ENCODE results near the gene HTN3.
"Not testable (repeated sequence)": the region's sequence is repeated elsewhere in the genome, so short reads cannot be mapped to it uniquely, and the experiment has no call there.

HTN3 gene

GRCh38 chr4:70028159-70028558 is at the start of gene HTN3:
Gene HTN3, plus strand, starts transcription at chr4:70028459. Its CDS starts 2,282 bp downstream, at chr4:70030741.
- not testable (repeated sequence) for DNase-seq (ENCODE audit: low spot score)

DNA sequence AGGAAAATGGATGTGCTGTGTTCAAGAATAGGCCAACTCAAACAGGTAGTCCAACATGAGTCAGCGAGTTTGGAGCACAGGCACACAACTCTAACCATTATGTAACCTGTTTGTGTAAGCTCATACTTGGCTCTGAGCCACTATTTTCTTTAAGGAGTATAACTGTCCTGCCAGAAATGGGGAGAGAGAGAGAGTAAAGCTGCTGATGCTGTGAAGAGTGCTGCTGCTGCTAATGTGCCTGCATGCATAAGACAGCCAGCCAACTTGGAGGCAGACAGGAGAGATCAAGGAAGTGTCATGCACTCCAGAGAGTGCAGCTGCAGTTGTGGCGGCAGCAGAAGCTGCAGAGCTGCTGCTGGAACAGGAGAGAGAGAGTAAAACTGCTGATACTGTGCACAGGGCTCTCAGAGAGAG is 44.2 kb upstream of the HTN3 start:
- peak; percentile 2 for DNase-seq (ENCODE audit: low spot score)

DNA sequence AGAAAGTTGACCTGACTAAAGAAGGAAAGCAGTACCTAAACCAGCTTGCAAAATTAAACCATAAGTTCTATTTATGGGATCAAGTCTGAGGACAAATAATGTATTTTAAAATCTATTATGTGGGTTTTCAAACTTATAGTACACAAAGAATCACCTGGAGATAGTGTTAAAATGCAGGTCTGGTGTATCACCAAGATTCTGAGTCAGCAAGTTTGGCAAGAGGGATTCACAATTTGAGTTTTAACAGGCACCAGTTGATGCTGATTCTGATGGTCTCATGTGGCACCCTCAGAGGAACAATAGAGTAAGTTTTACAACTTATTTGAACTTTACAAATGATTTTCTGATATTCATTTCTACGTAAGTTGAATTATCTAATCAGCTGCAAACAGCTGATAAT is 41.6 kb upstream of the HTN3 start:
- no peak for DNase-seq (ENCODE audit: low spot score)

DNA sequence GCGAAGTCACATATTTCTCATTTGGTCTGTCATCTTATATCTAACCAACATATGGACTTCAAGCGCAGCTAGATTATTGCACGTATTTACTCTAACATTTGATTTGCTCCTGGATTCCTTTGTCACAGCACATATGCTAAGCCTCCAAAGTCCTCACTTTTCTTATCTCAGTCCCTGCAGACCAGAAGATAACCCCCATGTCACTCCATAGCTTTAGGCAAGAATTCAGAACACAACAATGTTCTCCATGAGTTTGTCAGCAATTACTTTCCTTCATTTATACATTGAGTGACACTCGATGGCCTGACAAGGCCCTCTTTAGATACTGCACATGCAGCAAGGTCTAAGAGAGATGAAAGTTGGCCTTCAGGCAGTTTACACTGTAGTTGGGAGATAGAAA is 37.2 kb upstream of the HTN3 start:
- DNase-seq (ENCODE audit: low spot score) = no peak

DNA sequence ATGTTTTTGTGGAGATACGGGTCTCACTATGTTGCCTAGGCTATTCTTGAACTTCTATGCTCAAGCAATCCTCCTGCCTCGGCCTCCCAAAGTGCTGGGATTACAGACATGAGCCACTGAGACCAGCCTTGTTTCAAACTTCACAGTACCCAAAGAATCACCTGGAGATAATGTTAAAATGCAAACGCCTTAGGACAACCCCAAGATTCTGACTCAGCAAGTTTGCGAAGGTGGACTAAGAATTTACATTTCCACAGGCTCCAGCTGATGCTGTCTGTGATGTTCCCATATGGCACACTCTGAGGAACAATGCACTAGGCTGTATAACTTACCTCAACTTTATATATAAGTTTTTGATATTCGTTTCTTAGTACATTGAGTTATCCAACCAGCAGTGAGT is 33.5 kb upstream of the HTN3 start:
- DNase-seq (ENCODE audit: low spot score) = no peak

- DNase-seq (ENCODE audit: low spot score) = no peak
Measured at GRCh38 chr4:69995526-69996016, 32.7 kb upstream of the HTN3 start, which contains the start of gene STATH. Gene STATH, plus strand, starts transcription at chr4:69995966. Its CDS starts 2,472 bp downstream, at chr4:69998438.

GRCh38 chr4:69999420-69999819 is 28.8 kb upstream of the HTN3 start:
- DNase-seq (ENCODE audit: low spot score) = peak; percentile 2

DNA sequence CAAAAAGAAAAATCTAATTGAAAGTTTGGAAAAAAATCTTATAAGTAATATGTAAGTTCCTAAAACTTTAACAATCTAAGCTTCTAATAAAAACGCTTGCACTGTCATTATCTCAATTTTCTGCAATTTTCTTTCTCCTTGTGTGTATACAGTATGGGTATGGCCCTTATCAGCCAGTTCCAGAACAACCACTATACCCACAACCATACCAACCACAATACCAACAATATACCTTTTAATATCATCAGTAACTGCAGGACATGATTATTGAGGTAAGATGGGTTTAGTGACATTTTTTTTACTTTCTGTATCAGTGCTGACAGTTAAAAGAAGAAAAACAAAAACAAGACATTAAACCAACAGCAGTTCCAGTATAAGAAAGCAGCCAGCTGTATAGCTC is 27.5 kb upstream of the HTN3 start:
- no peak for DNase-seq (ENCODE audit: low spot score)

DNA sequence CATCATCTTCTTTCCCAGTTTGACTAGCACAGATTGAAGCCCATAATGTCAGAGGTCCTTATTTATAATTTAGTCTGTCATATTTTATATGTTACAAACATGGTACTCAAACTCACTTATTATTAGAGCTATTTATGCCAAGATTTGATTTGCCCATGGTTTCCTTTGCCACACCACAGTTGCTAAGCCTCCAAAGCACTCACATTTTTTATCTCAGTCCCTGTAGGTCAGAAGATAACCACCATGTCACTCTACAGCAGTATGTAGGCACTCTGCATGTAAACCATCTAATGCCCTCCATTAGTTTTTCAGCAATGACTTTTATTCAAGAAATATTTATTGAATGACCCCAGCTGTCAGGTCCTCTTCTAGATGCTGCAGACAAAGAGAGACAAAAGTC is 25.8 kb upstream of the HTN3 start:
- no peak for DNase-seq (ENCODE audit: low spot score)

GRCh38 chr4:70008771-70009170 is 19.5 kb upstream of the HTN3 start:
- no peak for DNase-seq (ENCODE audit: low spot score)

DNA sequence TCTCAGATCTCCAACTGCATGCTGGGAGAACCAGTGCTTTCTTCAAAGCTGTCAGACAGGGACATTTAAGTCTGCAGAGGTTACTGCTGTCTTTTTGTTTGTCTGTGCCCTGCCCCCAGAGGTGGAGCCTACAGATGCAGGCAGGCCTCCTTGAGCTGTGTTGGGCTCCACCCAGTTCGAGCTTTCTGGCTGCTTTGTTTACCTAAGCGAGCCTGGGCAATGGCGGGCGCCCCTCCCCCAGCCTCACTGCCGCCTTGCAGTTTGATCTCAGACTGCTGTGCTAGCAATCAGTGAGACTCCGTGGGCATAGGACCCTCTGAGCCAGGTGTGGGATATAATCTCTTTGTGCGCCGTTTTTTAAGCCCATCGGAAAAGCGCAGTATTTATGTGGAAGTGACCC is 9.3 kb upstream of the HTN3 start:
- DNase-seq (ENCODE audit: low spot score) = not testable (repeated sequence)

DNA sequence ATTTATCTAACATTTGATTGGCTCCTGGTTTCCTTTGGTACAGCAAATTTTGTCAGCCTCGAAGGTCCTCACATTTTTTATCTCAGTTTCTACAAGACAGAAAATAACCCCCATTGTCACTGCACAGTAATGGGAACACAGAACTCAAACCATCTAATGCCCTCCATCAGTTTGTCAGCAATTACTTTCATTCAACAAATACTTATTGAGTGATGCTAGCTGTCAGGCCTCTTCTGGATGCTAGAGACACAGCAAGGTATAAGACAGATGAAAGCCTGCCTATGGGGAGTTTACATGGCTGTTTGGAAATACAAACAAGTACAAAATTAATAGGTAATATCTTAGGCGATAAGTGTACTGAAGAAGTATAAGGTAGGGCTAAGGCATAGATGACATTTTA is 5.0 kb upstream of the HTN3 start:
- DNase-seq (ENCODE audit: low spot score) = no peak

DNA sequence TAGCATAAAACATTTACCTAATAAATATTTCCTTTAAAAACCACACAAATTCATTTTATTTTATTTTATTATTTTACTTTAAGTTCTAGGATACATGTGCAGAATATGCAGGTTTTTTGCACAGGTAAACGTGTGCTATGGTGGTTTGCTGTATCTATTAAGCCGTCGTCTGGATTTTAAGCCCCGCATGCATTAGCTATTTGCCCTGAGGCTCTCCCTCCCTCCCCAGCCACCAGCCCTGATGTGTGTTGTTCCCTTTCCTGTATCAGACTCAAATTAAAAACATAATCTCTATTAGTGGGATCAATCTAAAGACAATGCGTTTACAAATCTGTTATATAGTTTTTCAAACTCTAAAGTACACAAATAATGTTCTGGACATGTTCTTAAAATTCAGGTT is 1.2 kb upstream of the HTN3 start:
- DNase-seq (ENCODE audit: low spot score) = no peak

GRCh38 chr4:70037559-70037958 is 9.3 kb downstream of the HTN3 start:
- not testable (repeated sequence) for DNase-seq (ENCODE audit: low spot score)

DNA sequence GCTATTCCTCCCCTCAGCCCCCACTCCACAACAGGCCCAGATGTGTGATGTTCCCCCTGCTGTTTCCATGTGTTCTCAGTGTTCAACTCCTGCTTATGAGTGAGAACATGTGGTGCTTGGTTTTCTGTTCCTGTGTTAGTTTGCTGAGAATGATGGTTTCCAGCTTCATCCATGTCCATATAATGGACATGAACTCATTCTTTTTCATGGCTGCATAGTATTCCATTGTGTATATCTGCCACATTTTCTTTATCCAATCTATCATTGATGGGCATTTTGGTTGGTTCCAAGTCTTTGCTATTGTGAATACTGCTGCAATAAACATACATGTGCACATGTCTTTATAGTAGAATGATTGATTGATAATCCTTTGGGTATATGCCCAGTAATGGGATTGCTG is 11.7 kb downstream of the HTN3 start:
- DNase-seq (ENCODE audit: low spot score) = not testable (repeated sequence)

- DNase-seq (ENCODE audit: low spot score) = no peak
Measured at GRCh38 chr4:70041652-70042286, 13.5 kb downstream of the HTN3 start.

DNA sequence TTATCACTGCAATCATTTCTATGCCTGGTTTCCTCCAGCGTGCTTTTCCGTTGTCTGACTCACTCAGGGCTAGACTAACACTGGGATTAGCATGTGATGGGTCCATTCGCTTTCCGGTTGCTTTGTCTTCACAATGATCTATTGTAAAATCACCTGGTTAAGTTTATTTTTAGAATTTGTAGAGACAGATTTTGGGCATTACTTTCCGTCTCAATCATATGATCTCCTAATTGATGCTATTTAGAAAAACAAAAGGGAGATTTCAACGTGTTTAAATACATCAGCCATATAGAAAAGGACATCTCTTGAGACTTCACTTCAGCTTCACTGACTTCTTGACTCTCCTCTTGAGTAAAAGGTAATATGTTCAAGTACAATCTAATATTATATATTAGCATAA is 21.9 kb downstream of the HTN3 start, which contains the start of gene HTN1:
Gene HTN1 (plus strand): TSS at position 301 of the 400 bp plus-strand sequence. CDS start 2,639 bp downstream, outside the sequence.
- DNase-seq (ENCODE audit: low spot score) = not testable (repeated sequence)

GRCh38 chr4:70056534-70056933 is 28.3 kb downstream of the HTN3 start:
- not testable (repeated sequence) for DNase-seq (ENCODE audit: low spot score)

GRCh38 chr4:70057651-70058050 is 29.4 kb downstream of the HTN3 start:
- no peak for DNase-seq (ENCODE audit: low spot score)

DNA sequence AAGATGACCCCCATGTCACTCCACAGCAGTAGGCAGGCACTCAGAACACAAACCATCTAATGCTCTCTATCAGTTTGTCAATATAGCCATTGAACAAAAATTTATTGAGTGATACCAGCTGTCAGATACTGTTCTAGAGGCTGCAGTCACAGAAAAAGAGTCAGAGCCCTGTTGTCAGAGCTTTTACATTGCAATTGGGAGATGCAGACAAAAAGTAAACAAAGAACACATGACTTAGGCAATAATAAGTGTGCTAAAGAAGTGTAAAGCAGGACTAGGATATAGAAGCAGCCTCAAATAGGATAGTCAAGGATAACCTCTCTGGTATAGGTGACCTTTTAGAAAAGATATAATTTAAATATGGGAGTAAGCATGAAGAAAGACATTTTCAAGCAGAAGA is 30.9 kb downstream of the HTN3 start:
- DNase-seq (ENCODE audit: low spot score) = no peak

- no peak for DNase-seq (ENCODE audit: low spot score)
Measured at GRCh38 chr4:70062000-70062399, 33.7 kb downstream of the HTN3 start.

DNA sequence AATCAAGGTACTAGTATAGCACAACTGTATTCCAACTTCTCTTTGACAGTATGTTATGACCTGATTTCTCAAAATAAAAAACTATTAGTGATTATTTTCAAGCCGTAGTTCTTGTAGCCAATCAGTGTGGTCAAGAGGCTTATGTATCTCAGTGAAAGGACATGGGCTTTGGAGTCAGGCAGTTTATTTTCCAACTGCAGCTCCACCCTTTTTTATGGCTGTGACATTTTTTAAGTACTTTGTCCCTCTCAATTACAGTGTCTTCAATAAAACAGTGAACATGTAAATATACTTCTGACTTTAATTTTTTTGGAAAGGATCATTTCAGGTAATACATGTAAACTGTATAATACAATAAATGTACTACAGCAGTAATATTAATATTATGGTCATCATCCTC is 51.9 kb downstream of the HTN3 start:
- DNase-seq (ENCODE audit: low spot score) = no peak

Data from RKO (cell line).